Measurements from ENCODE around the gene EHMT1.
"Not testable (repeated sequence)": the region's sequence is repeated elsewhere in the genome, so short reads cannot be mapped to it uniquely, and the experiment has no call there.

GRCh38 chr9:137715866-137716693 lies 97.3 kb downstream of the EHMT1 start:
- not testable (repeated sequence) for TF ChIP-seq POLR2A (IDR thresholded peaks at IDR 0.05; ENCODE audit: low read depth); CTCF (IDR thresholded peaks at IDR 0.05)

All from esophagus muscularis mucosa (tissue), 3 donors.